Glutamatergic neuron (in vitro differentiated cells): ENCODE results near the gene SLC25A26. TPM values are rescaled to one million over a fixed set of nuclear protein-coding genes. Genes with fewer than 3 reads are reported as not detected.
A peak's percentile ranks its signal among the peaks of the same experiment; 100 is the strongest.

Source experiments
- DNase-seq: peaks from one replicate; pipeline ENCODE4 v3.0.0; 2022
- H3K27ac Mint-ChIP-seq: one replicate; pipeline ENCODE4 v1.8.0; 2020; ENCODE audit warnings: mild to moderate bottlenecking, mixed read lengths, inconsistent platforms; ENCODE audit not compliant: unreplicated experiment
- H3K27me3 Mint-ChIP-seq: one replicate; pipeline ENCODE4 v1.8.0; 2020; ENCODE audit warnings: mild to moderate bottlenecking, moderate library complexity, mixed read lengths, inconsistent platforms; ENCODE audit not compliant: unreplicated experiment
- H3K36me3 Mint-ChIP-seq: one replicate; pipeline ENCODE4 v1.8.0; 2020; ENCODE audit warnings: mild to moderate bottlenecking, mixed read lengths, inconsistent platforms; ENCODE audit not compliant: unreplicated experiment
- H3K4me1 Mint-ChIP-seq: one replicate; pipeline ENCODE4 v1.8.0; 2020; ENCODE audit warnings: mild to moderate bottlenecking, low read depth, mixed read lengths, inconsistent platforms; ENCODE audit not compliant: unreplicated experiment
- H3K4me3 Mint-ChIP-seq: one replicate; pipeline ENCODE4 v1.8.0; 2020; ENCODE audit warnings: mild to moderate bottlenecking, mixed read lengths, inconsistent platforms; ENCODE audit not compliant: unreplicated experiment
- H3K9me3 Mint-ChIP-seq: one replicate; pipeline ENCODE4 v1.8.0; 2020; ENCODE audit warnings: mild to moderate bottlenecking, moderate library complexity, mixed read lengths, inconsistent platforms; ENCODE audit not compliant: unreplicated experiment
- CTCF ChIP-seq: fragments of 200-600 bp; sonication (generic); IDR thresholded peaks from one replicate; pipeline ENCODE4 v1.5.0; 2021; ENCODE audit not compliant: partially characterized antibody, unreplicated experiment
- total RNA-seq: library from RNA; stranded (reverse); fragmentation: NEBNext Ultra II Directional; extraction: Animal tissue kit (Norgen Biotek cat#: 25700); gene quantifications from one replicate; pipeline ENCODE4 v1.2.1, GENCODE V29; 2021; ENCODE audit not compliant: unreplicated experiment

The SLC25A26 gene
- total RNA-seq, 1 donor from 2014 or later: 12.7 TPM

DNA sequence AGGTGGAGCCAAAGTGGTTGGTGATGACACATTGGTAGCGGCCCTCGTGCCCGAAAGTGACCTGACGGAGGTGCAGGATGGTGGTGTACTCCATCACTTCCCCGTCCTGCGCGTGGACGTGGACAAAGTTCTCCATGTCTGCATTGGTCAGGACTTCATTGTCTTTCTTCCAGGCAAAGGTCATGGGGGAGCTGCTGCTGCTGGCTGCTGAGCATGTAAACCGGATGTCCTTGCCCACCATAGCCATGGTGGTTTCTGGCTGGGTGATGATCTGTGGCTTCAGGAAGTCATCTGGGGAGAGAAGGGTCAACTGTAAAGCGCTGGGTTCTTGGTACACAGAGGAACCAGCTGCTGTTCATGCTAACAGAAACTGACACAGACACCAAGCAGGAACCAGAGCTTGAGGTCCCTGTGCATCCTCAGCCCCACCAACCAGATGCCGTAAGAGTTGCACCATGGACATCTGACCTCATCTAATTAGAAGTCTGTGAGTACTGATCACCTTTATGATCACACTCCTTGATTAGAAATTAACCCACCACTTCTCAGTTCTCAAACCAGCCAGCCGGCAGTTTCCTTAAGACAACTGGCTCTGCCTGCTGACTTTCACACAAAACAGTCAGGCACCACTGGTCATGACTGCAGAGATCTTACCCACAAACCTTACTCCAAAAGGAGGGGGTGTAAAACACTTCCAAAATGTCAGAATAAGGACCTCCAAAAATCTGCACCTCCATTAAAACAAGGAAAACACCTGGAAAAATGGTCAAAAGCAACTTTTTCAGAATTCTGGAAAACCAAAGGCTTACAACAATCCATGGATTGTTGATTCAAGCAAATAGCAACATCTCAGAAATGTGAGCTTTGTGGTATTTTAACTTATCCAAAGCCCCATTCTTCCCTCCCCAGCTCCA is 165.5 kb downstream of the SLC25A26 start:
- Mint-ChIP-seq H3K27ac (peak overlapping the region; percentile 69), H3K4me3 (no peak overlapping the region), H3K27me3 (peaks cover 9% of the 10 kb centered on the region), H3K36me3 (peaks cover 23% of the 10 kb centered on the region), H3K9me3 (peaks cover 7% of the 10 kb centered on the region), H3K4me1 (peaks cover 17% of the 10 kb centered on the region)
- TF ChIP-seq CTCF: no peak
- no peak for DNase-seq

DNA sequence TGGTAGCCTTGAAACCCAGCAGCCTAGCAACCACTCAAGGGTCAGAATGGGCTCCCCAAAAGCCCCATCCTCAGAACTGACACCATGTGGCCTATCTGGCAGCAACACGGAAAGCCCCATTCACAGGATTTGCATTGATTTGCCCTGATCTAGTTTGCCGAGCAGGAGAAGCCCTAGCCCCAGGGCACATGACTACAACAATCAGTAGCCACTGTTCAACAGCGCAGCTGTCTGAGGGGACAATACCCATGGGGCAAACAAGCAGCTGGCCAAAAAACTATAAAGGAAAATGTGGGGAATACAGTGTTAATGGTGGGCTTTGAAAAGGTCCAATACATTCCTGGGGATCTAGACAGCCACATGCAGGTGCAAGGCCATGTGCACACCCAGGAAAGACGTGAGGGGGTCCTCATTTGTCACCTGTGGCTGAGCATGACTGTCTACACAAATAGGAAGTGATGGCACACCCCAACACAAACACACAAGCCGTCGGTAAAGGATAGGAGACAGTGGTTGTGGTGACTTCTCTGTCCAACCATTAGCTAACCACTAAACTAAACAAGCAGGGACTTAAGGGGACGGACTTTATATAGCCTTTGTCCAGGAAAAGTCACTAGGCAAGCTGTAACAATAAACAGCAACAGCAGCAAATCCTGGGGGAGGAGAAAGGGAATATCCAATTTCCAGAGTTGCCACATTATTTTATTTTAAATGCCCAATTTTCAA is 166.3 kb downstream of the SLC25A26 start:
- Mint-ChIP-seq H3K36me3 (peaks cover 23% of the 10 kb centered on the region), H3K27ac (peak overlapping the region; percentile 69), H3K9me3 (peaks cover 7% of the 10 kb centered on the region), H3K4me3 (no peak overlapping the region), H3K27me3 (peaks cover 9% of the 10 kb centered on the region), H3K4me1 (peaks cover 17% of the 10 kb centered on the region)
- DNase-seq: peak; percentile 43
- no peak for TF ChIP-seq CTCF

GRCh38 chr3:66390013-66390412 is 169.2 kb downstream of the SLC25A26 start:
- no peak for DNase-seq
- Mint-ChIP-seq H3K4me1 (peaks cover 19% of the 10 kb centered on the region), H3K27ac (no peak overlapping the region), H3K4me3 (no peak overlapping the region), H3K27me3 (peaks cover 2% of the 10 kb centered on the region), H3K36me3 (peaks cover 11% of the 10 kb centered on the region), H3K9me3 (peaks cover 2% of the 10 kb centered on the region)
- no peak for TF ChIP-seq CTCF

DNA sequence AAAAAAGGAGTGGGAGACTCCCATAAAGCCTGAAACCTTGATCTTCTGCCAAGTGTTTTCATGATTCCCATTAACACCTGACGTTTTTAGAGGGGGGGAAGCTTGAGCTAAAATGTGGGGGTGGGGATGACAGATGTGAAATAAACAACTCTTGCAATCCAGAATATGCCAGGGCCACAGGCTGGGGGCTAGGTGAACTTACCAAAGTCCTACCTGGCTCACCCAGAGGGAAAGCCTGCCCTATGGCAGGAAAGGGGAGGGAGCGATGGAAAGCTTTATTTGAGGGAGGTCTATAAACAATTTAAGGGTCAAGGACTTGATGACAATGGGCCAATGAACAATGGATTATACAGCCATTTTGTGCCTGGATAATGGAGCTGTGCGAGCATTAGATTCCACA is 171.7 kb downstream of the SLC25A26 start:
- H3K36me3 Mint-ChIP-seq: peaks cover 18% of the 10 kb centered on the region
- no peak overlapping the region for H3K4me3 Mint-ChIP-seq
- peaks cover 2% of the 10 kb centered on the region for H3K9me3 Mint-ChIP-seq
- H3K27me3 Mint-ChIP-seq: peaks cover 2% of the 10 kb centered on the region
- no peak overlapping the region for H3K27ac Mint-ChIP-seq
- no peak for DNase-seq
- peaks cover 7% of the 10 kb centered on the region for H3K4me1 Mint-ChIP-seq
- TF ChIP-seq CTCF: no peak

- Mint-ChIP-seq H3K4me3 (no peak overlapping the region), H3K27me3 (peaks cover 4% of the 10 kb centered on the region), H3K9me3 (peaks cover 2% of the 10 kb centered on the region), H3K4me1 (peaks cover 11% of the 10 kb centered on the region), H3K36me3 (peaks cover 18% of the 10 kb centered on the region), H3K27ac (no peak overlapping the region)
- DNase-seq: no peak
- no peak for TF ChIP-seq CTCF
Measured at GRCh38 chr3:66392966-66393332, 172.1 kb downstream of the SLC25A26 start.
